Measurements from ENCODE around the gene SSBP2.
"Not testable (repeated sequence)": the region's sequence is repeated elsewhere in the genome, so short reads cannot be mapped to it uniquely, and the experiment has no call there.

The SSBP2 gene

DNA sequence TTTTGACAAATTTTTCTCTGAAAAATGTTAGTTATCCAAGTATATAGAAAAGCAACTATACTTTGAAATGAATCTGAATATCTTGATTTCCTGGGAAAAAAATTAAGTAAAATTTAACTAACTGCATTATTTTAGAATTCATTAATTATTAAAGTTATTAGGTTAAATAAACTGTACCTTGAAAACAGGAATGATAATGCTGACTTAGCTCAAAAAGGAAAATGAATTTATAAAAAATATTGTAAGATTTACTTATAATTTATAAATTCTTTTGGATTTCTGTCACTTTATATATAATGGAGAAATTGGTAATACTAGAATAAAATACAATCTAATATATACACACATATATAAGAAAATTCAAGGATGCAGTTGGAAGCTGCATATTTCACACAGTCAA is 320.9 kb downstream of the SSBP2 start:
- no peak for DNase-seq (ENCODE audit: low read depth, low spot score)

DNA sequence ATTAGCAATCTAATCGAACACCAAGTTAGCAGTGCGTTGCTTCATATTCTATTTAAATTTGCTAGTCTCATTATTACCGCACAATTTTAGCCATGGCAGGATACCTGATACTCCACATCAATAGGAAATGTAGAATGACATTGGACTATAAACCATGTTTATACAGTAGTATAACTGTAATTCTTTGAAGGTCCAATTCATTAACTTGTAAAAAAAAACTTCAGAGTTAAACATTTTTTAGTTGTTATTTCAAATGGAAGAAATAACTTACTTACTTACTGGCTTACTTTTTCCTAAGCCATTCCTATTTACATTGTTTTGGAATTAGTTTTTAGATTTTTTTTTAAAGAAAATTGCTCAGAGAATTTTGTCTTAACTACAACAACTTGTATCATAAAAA is 321.5 kb downstream of the SSBP2 start:
- DNase-seq (ENCODE audit: low read depth, low spot score): no peak

DNA sequence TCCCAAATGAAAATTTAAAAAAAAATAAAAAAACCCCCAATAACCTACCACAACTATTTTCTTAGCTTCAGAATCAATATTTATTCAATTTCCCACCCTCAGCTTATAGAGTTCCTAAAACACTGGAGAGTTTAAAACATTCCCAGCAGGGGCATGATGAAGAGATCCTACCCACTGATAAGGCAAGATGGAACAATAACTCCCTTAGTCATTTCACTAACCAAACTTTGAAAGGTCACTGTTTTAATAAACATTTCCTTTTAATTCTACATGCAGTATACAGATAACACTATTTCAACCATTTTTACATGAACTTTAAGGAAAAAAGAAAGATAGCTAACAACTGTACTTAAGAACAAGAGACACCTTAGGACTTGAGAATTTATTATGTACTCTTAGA is 322.0 kb downstream of the SSBP2 start:
- DNase-seq (ENCODE audit: low read depth, low spot score): no peak

DNA sequence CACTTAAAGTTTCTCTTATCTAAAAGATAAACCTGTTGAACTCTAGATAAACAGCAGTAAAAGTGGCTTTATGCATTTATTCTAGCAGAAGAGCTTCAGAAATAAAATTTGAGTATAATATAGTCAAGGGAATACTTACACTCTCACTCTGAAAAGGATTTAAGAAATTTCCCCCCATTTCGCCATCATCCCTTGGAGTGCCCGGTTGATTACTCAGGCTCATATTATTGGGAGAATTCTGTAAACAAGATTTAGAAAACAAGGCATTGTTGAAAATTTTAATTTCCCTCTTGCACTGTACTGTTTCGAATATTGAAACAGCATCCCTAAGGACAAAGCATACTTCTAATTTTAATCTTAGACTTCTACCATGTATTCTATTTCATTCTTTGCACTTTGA is 322.5 kb downstream of the SSBP2 start:
- no peak for DNase-seq (ENCODE audit: low read depth, low spot score)

DNA sequence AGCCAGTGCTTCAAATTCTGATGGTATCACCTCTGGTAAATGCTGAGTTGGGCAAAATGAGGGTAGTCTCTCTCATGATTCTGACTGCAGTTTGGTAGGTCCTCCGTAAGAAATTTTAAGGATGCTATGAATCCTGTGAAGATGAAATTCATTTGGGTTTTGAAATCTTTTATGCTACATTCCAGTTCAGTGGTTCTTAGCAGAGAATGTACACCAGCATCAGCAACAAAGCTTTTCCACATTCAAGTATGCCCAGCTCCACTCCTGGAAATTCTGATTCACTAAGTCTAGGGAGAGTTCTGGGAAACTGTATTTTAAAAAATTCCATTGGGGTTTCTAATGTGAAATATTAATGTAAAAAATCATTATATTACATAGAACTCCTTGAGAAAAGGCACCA is 323.3 kb downstream of the SSBP2 start:
- DNase-seq (ENCODE audit: low read depth, low spot score): no peak

DNA sequence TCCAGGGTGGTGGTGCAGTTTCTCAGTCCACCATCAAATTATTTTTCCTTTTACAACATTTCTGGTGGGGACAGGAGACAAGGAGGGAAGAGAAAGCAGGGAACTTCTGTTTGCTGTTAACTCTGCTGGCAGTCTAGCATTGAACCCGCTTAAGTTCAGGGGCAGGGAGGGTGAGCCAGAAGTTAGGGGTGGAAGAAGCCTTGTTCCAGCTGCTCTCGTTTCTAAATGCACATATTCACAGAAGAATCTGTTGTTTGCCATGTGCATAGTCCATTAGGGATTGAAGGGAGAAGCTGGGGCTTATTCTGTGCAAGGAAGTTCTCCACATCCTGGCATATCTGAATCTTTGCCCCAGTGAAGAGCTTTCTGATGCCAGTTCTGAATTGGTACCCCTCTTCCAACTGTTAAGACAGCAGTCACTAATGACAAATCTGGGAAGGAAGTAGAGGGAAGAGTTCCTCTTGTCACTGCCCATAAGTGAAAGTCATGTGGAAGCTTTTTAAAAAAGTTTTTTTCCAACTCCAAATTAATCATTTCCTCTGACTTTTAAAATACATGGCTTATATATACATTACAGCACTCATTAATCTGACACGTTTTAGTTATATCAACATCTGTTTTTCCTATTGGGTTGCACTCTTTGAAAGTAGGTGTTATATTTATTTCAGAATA is 324.4 kb downstream of the SSBP2 start:
- DNase-seq (ENCODE audit: low read depth, low spot score): no peak

DNA sequence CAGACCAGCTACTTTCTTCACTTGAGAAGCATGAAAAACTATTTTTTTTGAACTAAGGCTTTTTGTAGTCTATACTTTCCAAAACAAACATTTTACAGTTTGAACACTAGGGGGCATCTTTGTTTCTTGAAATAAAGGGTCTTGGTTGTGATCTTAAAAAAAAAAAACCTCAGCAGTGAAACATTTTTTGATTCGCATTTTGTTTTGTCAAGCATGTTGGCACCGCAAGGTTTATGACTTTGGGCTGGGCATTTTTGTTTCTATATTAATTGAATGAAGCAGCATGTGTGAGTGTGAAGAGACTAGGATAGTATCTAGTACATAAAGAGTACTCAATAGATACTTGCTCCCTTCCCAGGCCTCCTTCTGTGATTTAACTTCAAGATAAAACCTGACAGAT is 325.3 kb downstream of the SSBP2 start:
- DNase-seq (ENCODE audit: low read depth, low spot score): peak; percentile 51

DNA sequence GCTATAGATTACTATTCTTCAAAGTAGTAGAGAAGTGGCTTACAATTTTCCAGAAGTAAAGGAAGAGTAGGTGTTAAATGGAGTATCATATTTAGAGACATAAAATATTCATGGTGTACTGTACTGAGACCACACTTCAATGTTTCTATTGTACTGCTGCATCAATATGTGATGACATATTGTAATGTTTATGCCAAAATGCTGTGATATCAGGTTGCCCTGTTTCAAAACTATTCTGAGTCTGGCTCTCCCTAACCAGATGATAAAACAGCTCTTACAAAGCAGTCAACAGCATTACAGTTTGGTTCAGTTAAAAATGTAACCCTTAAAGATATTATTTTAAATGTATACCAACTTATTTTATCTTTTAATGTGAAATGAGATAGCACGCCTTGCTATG is 326.2 kb downstream of the SSBP2 start:
- DNase-seq (ENCODE audit: low read depth, low spot score): no peak

DNA sequence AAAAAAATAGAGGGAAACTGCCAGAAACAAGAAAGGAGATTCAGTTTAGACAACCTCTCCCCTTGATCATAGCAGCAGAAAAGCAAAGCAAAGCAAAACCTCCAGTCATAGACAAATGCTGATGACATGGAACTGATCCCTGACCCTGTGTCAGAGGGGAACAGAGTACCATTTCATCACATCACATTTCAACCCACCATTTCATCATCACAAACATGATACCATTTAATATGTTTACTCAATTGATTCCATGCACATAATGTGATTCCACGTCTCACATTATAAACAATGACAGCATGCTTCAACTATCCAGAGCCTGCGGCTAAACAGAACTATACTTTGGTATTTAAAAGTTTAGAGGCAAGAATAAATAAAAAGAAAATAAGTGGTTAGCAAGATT is 328.2 kb downstream of the SSBP2 start:
- peak; percentile 74 for DNase-seq (ENCODE audit: low read depth, low spot score)

DNA sequence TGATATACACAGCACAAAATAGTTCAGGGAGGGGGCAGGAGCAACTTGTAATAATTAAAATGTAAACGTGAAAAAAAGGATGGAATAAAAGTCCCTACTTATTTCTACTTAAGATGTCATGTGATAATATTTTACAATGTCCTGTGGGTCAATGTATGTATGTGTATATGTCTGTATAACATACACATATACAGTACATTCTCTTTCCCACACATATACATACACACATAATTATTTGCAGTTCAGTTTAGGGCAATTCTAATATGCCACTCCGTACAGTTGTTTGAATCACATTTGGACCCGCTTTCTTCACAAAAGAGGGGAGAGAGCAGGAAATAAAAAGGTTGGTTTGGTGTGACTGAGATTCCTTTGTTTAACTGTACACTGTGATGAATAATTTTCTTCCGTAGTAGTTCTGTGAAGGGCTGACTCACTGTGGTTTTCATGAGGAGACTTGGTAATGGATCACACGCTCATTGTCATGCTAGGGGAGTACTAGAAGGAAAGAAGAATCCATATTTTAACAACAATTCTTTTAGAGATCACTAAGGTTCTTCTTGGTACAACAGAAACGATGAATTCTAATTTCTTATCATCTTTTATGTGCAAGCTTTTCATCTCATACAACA is 330.7 kb downstream of the SSBP2 start:
- DNase-seq (ENCODE audit: low read depth, low spot score): peak; percentile 93

DNA sequence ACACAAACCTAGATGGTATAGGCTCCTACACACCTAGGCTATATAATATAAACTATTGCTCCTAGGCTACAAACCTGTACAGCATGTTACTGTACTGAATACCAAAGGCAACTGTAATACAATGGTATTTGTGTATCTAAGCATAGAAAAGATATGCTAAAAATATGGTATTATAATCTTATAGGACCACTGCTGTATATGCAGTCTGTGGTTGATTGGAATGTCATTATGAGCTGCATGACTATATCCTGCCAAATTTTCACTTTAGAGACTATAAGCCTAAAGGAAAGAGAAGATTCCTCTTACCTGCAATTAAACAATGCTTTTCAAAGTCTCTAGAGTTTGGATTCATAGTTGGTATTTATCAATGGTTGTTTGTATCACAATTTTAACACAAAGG is 332.3 kb downstream of the SSBP2 start:
- DNase-seq (ENCODE audit: low read depth, low spot score): no peak

DNA sequence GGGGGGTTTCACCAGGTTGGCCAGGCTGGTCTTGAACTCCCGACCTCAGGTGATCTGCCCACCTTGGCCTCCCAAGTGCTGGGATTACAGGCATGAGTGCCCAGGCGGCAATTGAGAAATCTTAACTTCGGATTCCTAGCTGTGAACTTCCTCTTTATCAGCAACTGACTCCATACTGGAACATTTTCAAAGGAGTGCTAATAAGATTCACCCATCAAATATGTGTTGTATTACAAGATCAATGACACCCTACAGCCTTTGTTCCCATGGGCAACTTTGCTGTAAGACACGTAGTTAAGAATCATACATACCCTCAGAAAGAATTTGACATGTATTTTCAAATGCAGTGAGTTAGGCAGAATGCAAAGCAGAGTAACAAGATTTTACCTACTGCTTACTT is 333.8 kb downstream of the SSBP2 start:
- peak; percentile 41 for DNase-seq (ENCODE audit: low read depth, low spot score)

DNA sequence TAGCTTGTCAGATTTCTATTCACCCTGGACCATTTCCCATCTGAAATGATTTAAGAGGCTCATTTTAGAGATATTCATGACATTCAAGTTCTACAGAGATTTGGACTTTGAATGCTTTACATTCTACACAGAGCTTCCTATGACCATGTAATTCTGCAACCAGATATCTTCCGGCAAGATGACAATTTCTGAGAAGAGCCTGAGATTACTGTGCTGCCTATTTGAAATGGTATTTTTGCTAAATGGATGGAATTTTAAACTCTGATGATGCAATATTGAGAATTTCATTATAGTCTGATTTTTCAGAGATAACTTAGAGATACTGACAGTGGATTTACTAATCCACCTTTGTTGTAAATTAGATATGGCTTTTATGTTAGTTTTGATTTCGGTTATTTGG is 341.0 kb downstream of the SSBP2 start:
- DNase-seq (ENCODE audit: low read depth, low spot score): no peak

DNA sequence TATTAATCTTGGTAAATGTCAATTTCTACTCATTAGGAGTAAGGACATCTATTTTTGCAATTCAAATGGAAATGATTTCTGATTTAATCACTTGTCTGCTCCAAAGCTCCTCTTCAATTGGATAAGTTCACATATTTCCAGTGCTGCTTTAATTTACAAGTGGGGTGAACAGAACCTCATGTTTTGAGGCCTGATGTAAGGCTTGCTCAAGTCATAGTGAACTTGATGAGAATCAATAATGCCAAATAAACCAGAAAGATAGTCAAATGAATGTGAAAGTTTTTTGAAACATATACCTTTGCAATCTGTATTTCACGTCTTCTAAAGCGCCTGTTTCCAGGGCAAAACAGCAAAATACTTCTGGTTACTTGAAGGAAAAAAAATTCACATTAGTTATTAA is 341.5 kb downstream of the SSBP2 start:
- no peak for DNase-seq (ENCODE audit: low read depth, low spot score)

DNA sequence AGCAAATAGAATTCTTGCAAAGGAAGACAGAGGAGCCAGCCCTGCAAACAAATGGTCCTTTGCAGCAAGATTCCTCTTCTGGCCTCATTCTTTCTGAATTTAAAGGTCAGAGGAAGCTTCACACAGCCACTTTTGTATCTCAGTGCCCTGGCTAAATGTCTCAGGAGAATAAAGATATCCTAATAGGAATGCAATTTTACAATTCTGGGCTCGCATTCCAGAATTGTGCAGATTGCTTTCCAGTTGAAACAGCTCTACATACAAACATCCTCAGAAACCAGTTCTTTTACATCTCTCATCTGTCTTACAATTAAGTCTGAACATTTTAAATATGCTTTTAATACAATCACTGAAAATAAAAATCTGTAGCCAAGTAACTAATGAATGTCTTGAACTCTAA is 342.4 kb downstream of the SSBP2 start:
- no peak for DNase-seq (ENCODE audit: low read depth, low spot score)

DNA sequence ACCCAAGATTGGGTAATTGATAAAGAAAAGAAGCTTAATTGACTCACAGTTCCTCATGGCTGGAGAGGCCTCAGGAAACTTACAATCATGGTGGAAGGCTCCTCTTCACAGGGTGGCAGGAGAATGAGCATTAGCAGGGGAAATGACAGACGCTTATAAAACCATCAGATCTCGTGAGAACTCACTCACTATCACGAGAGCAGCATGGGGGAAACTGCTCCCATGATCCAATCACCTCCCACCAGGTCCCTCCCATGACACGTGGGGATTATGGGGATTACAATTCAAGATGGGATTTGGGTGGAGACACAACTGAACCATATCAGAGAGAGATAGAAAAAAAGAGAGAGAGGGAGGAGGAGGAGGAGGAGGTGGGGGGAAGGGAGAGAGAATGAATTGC is 343.1 kb downstream of the SSBP2 start:
- DNase-seq (ENCODE audit: low read depth, low spot score): not testable (repeated sequence)

DNA sequence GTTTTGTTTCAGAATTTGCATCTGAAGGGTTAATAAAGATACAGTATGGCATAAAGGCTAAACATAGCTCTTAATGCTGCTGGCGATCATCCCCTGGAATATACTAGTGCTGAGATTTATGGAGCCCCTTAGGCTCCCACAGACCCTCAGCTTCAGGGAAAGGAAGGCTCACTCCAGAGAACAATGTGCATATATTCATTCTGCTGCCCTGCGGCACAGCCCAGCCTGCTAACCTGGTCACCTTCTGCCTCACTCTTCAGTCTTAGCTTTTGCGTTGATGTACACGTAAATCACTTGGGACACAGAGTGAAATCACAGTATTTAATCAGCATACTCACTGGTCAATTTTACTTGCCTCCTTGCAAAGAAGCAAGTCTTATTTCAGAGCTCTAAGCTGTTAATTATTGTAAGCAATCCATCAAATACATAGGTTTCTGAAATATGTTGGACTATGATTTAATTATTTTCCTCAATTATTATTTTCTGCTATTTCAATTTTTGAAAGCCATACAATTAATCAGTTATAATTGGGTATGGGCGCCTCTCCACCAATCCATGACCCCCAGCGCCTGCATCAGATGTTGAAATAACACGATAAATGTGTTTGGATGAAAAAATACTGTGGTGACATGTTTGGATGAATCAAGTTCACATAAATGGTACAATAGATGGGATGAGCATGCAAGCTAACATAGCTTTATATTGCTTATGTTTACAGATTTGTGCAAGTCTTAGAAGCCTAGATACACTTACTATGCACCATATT is 345.6 kb downstream of the SSBP2 start:
- no peak for DNase-seq (ENCODE audit: low read depth, low spot score)

DNA sequence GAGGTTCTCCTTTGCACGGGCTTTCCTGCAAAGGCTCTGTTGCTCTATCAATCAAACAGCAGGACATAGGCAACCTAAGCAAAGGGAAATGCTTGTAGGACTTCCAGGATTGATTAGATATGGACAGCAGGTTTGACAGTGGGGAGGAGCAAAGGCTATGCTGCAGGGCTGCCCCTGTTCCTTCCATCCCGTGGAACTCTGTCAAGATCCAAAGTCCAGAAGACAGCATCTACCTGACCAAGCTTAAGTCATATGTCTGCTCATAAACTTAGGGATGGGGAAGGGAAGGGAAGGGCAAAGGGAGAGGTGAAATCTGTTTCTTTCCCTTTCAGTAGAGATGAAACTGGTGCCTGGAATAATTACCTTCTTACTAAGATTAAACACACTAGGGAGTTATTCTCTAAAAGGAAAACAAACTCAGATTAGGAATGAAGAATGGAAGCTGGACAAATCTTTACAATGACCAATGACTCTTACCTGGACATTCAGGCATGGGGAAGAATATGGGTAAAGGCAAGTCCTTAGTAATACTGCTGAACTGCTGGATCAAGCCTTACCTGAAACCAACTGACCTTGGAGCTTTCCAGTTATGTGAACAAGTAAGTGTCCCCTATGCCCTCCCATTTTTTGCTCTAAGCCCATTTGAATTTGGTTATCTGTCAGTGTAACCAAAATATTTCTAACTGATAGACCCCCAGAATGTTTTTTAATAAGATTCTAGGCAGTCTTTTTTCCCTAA is 348.5 kb downstream of the SSBP2 start:
- DNase-seq (ENCODE audit: low read depth, low spot score): no peak

DNA sequence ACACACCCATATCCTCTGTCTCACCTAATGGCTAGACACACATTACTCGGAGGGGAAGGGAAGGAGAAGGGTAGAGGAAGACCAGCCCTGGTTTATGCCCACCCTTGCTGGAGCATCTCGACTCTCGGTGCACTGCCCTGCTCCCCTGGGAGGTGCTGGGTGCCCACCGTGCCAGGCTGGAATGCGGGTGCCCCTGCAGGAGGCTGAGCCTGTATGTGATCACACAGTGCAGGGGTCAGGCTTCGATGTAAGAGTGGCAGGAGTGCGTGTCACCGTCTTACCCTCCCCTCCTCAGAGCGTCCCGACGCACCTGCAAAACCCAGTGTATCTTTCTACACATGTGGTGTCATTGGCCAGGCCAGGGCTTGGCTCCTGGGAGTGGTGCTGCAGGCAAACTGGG is 349.6 kb downstream of the SSBP2 start:
- no peak for DNase-seq (ENCODE audit: low read depth, low spot score)

DNA sequence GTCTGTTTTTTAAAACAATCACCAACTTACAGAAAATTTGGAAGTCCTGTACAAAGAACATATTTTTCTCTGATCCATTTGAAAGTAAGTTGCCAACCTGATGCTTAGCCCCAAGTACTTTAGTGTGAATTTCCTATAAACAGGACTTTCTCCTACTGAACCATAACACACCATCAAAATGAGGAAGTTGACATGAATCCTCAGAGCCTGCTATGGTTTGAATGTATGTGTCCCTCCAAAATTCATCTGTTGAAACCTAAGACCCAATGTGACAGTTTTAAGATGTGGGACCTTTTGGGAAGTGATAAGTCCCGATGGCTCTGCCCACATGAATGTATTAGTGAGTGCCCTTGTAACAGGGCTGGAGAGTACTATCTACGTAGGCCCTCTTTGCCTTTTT is 350.5 kb downstream of the SSBP2 start:
- DNase-seq (ENCODE audit: low read depth, low spot score): no peak

DNA sequence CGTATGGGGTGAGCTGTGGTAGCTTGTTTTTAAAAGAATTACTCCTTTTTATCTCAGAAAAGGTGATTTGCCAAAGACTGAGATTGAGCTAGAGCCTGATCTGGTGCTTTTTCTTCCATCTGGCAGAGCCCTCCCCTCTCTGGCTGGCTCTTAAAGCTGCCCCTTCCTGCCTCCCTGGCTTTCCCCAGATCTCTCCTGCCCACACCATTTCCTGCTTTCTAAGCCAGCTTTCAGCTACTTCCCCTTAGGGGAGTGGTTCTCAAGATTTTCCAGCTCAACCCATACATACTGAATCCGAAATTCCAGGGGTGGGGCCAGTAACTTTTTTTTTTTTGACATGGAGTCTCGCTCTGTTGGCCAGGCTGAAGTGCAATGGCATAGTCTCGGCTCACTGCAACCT is 352.2 kb downstream of the SSBP2 start:
- DNase-seq (ENCODE audit: low read depth, low spot score): no peak

DNA sequence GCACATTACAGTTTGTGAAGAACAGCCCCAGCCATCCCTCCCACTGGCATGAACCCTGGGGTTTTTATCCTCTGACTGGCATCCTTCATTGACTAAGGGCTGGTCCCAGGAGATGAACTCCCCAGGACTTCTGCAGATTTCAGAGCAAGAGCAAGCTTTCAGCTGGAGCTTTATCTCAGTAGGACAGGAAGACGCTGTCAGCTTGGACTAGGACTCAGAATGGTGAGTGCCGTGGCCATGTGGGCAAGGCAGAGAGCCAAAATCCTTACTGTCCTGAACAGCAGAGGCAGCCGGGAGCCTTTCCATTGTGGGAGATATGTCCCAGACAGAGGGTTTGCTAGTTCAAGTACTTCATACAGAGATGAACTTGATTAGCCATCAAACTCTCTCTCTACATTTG is 353.7 kb downstream of the SSBP2 start:
- peak; percentile 52 for DNase-seq (ENCODE audit: low read depth, low spot score)
